ENCODE results near the gene SLC15A3.
"Not testable (repeated sequence)": the region's sequence is repeated elsewhere in the genome, so short reads cannot be mapped to it uniquely, and the experiment has no call there.

The SLC15A3 gene

GRCh38 chr11:60910711-60911380 is 41.1 kb downstream of the SLC15A3 start:
- Histone ChIP-seq H3K9me3 (ENCODE audit: control insufficient read depth in 1 of 2, low read length in 2 of 2) (no peaks in the 10 kb centered on the region), H3K4me3 (ENCODE audit: low read depth in 1 of 2, low read length in 2 of 2) (no peak overlapping the region), H3K27ac (ENCODE audit: low read depth, low read length) (no peak overlapping the region), H3K4me1 (ENCODE audit: control insufficient read depth in 1 of 2, insufficient read depth in 2 of 2, low read length in 2 of 2) (peaks cover 17 to 34% of the 10 kb centered on the region in 2 donors), H3K36me3 (ENCODE audit: control insufficient read depth in 1 of 2, insufficient read depth in 2 of 2, low read length in 2 of 2) (no peaks in the 10 kb centered on the region), H3K9ac (ENCODE audit: low read depth in 1 of 2, low read length in 2 of 2) (no peak overlapping the region), H3K27me3 (ENCODE audit: control insufficient read depth in 1 of 2, insufficient read depth in 2 of 2, low read length in 2 of 2) (no peaks in the 10 kb centered on the region)

DNA sequence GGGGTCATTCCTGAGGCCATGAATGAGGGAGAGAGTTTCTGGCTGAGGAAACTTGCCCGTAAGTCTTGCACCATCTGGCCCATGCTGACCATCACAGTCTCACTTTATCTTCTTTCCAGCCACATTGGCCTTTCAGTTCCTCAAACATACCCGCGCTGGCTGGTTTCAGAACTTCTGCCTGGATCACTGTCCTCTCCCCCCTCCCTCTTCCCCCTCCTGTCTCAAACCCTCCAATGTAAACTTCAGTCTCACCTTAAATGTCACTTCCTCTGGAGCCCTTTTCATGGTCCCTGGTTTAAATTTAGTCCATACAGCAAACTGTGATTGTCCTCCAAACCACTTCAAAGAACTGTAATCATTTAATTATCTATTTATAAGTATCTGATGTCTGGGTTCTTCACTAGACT is 41.7 kb downstream of the SLC15A3 start:
- Histone ChIP-seq H3K4me3 (ENCODE audit: low read depth in 1 of 2, low read length in 2 of 2) (no peak overlapping the region), H3K4me1 (ENCODE audit: control insufficient read depth in 1 of 2, insufficient read depth in 2 of 2, low read length in 2 of 2) (peaks cover 18 to 34% of the 10 kb centered on the region in 2 donors), H3K36me3 (ENCODE audit: control insufficient read depth in 1 of 2, insufficient read depth in 2 of 2, low read length in 2 of 2) (no peaks in the 10 kb centered on the region), H3K9ac (ENCODE audit: low read depth in 1 of 2, low read length in 2 of 2) (no peak overlapping the region), H3K27ac (ENCODE audit: low read depth, low read length) (no peak overlapping the region), H3K27me3 (ENCODE audit: control insufficient read depth in 1 of 2, insufficient read depth in 2 of 2, low read length in 2 of 2) (no peaks in the 10 kb centered on the region), H3K9me3 (ENCODE audit: control insufficient read depth in 1 of 2, low read length in 2 of 2) (no peaks in the 10 kb centered on the region)

- H3K4me3 ChIP-seq (ENCODE audit: low read depth in 1 of 2, low read length in 2 of 2); H3K9me3 ChIP-seq (ENCODE audit: control insufficient read depth in 1 of 2, low read length in 2 of 2); H3K27ac ChIP-seq (ENCODE audit: low read depth, low read length); H3K27me3 ChIP-seq (ENCODE audit: control insufficient read depth in 1 of 2, insufficient read depth in 2 of 2, low read length in 2 of 2); H3K9ac ChIP-seq (ENCODE audit: low read depth in 1 of 2, low read length in 2 of 2); H3K36me3 ChIP-seq (ENCODE audit: control insufficient read depth in 1 of 2, insufficient read depth in 2 of 2, low read length in 2 of 2): not testable (repeated sequence)
- H3K4me1 ChIP-seq (ENCODE audit: control insufficient read depth in 1 of 2, insufficient read depth in 2 of 2, low read length in 2 of 2), result peaks cover 23 to 34% of the 10 kb centered on the region in 2 donors
Measured at GRCh38 chr11:60909680-60910280, 42.2 kb downstream of the SLC15A3 start.

GRCh38 chr11:60908803-60909202 is 43.2 kb downstream of the SLC15A3 start:
- Histone ChIP-seq H3K9me3 (ENCODE audit: control insufficient read depth in 1 of 2, low read length in 2 of 2) (no peaks in the 10 kb centered on the region), H3K36me3 (ENCODE audit: control insufficient read depth in 1 of 2, insufficient read depth in 2 of 2, low read length in 2 of 2) (peaks cover under 1% of the 10 kb centered on the region in 2 donors), H3K9ac (ENCODE audit: low read depth in 1 of 2, low read length in 2 of 2) (no peak overlapping the region), H3K27ac (ENCODE audit: low read depth, low read length) (no peak overlapping the region), H3K27me3 (ENCODE audit: control insufficient read depth in 1 of 2, insufficient read depth in 2 of 2, low read length in 2 of 2) (no peaks in the 10 kb centered on the region), H3K4me3 (ENCODE audit: low read depth in 1 of 2, low read length in 2 of 2) (no peak overlapping the region), H3K4me1 (ENCODE audit: control insufficient read depth in 1 of 2, insufficient read depth in 2 of 2, low read length in 2 of 2) (peaks cover 33% of the 10 kb centered on the region in 2 donors)

DNA sequence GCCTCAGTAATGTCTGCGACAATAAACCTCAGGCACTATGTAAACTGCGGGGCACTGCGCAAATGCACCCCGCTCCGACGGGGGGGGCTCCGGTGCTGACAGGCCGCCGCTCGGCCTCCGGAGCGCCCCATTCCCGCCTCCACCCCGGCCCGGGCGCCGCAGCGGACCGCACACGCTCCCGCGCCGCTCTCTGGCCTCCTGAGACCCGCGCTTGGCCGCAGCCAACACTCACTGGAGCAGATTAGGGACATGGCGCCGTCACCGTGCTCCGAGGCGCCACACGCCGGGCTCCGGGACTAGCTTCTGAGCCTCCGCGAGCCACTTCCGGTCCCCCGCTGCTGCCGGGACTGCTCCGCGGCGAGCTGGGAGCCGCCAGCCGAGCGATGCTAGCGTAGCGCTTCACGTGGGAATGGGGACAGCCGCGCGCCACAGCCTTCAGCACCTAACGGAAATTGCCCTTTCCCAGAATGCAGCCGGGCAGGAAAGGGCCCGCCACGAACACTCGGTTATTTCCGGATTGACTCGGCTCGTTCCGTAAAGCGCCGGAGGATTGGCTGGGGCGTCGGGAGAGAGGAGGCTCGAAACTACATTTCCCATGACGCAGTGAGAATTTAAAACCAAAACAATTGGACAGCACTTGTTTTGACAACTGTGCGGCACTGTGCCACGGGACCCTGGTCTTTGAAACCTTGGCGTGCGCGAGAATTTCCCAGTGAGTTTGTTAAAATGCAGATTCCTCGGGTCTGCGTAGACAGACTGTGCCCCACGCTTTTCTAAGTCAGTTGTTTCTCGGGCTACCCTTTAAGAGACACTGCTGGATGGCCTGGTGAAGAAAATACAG is 45.6 kb downstream of the SLC15A3 start, which contains the start of gene PRPF19:
TSS of gene PRPF19 (minus strand) at position 454 of the 841 bp plus-strand sequence. CDS start at position 251, 203 bp downstream.
- peak within 1 kb of the TSS; percentile 84 for H3K27ac ChIP-seq (ENCODE audit: low read depth, low read length)
- peak within 1 kb of the TSS; percentile 69 to 84 for H3K4me3 ChIP-seq (ENCODE audit: low read depth in 1 of 2, low read length in 2 of 2)
- H3K9ac ChIP-seq (ENCODE audit: low read depth in 1 of 2, low read length in 2 of 2), result peak within 1 kb of the TSS; percentile 75 to 76
- H3K9me3 ChIP-seq (ENCODE audit: control insufficient read depth in 1 of 2, low read length in 2 of 2), result no peaks in the 10 kb centered on the region
- peaks cover 26 to 30% of the 10 kb centered on the region in 2 donors for H3K4me1 ChIP-seq (ENCODE audit: control insufficient read depth in 1 of 2, insufficient read depth in 2 of 2, low read length in 2 of 2)
- no peaks in the 10 kb centered on the region for H3K27me3 ChIP-seq (ENCODE audit: control insufficient read depth in 1 of 2, insufficient read depth in 2 of 2, low read length in 2 of 2)
- peaks cover 14 to 25% of the 10 kb centered on the region in 2 donors for H3K36me3 ChIP-seq (ENCODE audit: control insufficient read depth in 1 of 2, insufficient read depth in 2 of 2, low read length in 2 of 2)

DNA sequence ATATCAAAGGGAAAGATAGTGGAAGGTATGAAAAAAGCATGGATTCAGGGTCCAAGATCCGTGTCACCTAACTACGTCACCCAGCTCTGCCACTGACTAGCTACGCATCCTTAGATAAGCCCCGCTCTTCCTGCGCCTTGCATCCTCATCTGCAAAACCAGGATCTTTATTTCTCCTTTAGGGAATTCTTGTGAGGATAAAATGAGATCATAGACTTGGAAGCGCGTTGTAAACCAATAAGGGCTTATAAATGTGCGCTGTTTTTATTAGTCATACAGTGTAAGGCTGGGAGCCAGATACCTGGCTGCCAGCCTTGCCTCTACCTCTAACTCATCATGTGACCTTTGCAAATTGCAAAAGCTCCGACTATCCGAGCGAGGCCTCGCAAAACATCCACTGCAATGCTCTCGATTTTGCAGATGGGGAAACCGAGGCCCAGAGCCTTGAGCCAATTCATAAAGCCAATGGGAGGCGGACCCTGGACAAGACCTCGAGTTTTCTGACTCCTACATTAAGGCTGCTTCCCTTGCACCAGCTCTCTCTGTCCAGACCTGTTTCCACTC is 46.3 kb downstream of the SLC15A3 start:
- peak overlapping the region; percentile 75 to 76 for H3K9ac ChIP-seq (ENCODE audit: low read depth in 1 of 2, low read length in 2 of 2)
- no peaks in the 10 kb centered on the region for H3K27me3 ChIP-seq (ENCODE audit: control insufficient read depth in 1 of 2, insufficient read depth in 2 of 2, low read length in 2 of 2)
- H3K9me3 ChIP-seq (ENCODE audit: control insufficient read depth in 1 of 2, low read length in 2 of 2), result no peaks in the 10 kb centered on the region
- peaks cover 24% of the 10 kb centered on the region in 2 donors for H3K4me1 ChIP-seq (ENCODE audit: control insufficient read depth in 1 of 2, insufficient read depth in 2 of 2, low read length in 2 of 2)
- H3K4me3 ChIP-seq (ENCODE audit: low read depth in 1 of 2, low read length in 2 of 2), result peak overlapping the region; percentile 69 to 84
- H3K27ac ChIP-seq (ENCODE audit: low read depth, low read length), result peak overlapping the region; percentile 84
- H3K36me3 ChIP-seq (ENCODE audit: control insufficient read depth in 1 of 2, insufficient read depth in 2 of 2, low read length in 2 of 2), result peaks cover 19 to 32% of the 10 kb centered on the region in 2 donors

- peak overlapping the region; percentile 75 to 76 for H3K9ac ChIP-seq (ENCODE audit: low read depth in 1 of 2, low read length in 2 of 2)
- peaks cover 21 to 22% of the 10 kb centered on the region in 2 donors for H3K4me1 ChIP-seq (ENCODE audit: control insufficient read depth in 1 of 2, insufficient read depth in 2 of 2, low read length in 2 of 2)
- no peak overlapping the region for H3K27ac ChIP-seq (ENCODE audit: low read depth, low read length)
- H3K36me3 ChIP-seq (ENCODE audit: control insufficient read depth in 1 of 2, insufficient read depth in 2 of 2, low read length in 2 of 2), result peaks cover 23 to 38% of the 10 kb centered on the region in 2 donors
- peak overlapping the region; percentile 69 to 84 for H3K4me3 ChIP-seq (ENCODE audit: low read depth in 1 of 2, low read length in 2 of 2)
- no peaks in the 10 kb centered on the region for H3K27me3 ChIP-seq (ENCODE audit: control insufficient read depth in 1 of 2, insufficient read depth in 2 of 2, low read length in 2 of 2)
- H3K9me3 ChIP-seq (ENCODE audit: control insufficient read depth in 1 of 2, low read length in 2 of 2), result no peaks in the 10 kb centered on the region
Measured at GRCh38 chr11:60905047-60905446, 46.9 kb downstream of the SLC15A3 start.

DNA sequence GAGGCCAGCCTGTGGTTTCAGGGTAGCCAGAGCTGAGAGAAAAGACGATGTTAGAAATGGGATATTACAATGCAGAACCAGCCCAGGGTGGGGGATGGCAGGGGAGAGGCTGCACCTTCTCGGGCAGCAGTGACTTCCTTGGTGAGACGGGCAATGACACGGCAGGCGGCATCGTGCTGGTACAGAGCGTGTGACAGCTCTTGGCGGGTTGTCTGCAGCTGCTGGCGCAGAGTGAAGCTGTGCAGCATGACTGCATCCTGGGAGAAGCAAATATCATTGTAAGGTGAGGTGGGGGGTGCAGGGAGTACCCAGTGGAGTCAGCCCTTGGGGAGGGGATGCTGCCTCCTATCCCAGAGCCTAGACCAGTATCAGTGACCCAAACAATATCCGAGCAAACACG is 49.4 kb downstream of the SLC15A3 start:
- peaks cover 21 to 22% of the 10 kb centered on the region in 2 donors for H3K4me1 ChIP-seq (ENCODE audit: control insufficient read depth in 1 of 2, insufficient read depth in 2 of 2, low read length in 2 of 2)
- no peak overlapping the region for H3K4me3 ChIP-seq (ENCODE audit: low read depth in 1 of 2, low read length in 2 of 2)
- peaks cover 36 to 57% of the 10 kb centered on the region in 2 donors for H3K36me3 ChIP-seq (ENCODE audit: control insufficient read depth in 1 of 2, insufficient read depth in 2 of 2, low read length in 2 of 2)
- no peaks in the 10 kb centered on the region for H3K9me3 ChIP-seq (ENCODE audit: control insufficient read depth in 1 of 2, low read length in 2 of 2)
- H3K27me3 ChIP-seq (ENCODE audit: control insufficient read depth in 1 of 2, insufficient read depth in 2 of 2, low read length in 2 of 2), result no peaks in the 10 kb centered on the region
- H3K27ac ChIP-seq (ENCODE audit: low read depth, low read length), result no peak overlapping the region
- H3K9ac ChIP-seq (ENCODE audit: low read depth in 1 of 2, low read length in 2 of 2), result no peak overlapping the region

GRCh38 chr11:60900673-60901404 is 51.1 kb downstream of the SLC15A3 start:
- Histone ChIP-seq H3K27me3 (ENCODE audit: control insufficient read depth in 1 of 2, insufficient read depth in 2 of 2, low read length in 2 of 2) (no peaks in the 10 kb centered on the region), H3K36me3 (ENCODE audit: control insufficient read depth in 1 of 2, insufficient read depth in 2 of 2, low read length in 2 of 2) (peaks cover 44 to 73% of the 10 kb centered on the region in 2 donors), H3K4me1 (ENCODE audit: control insufficient read depth in 1 of 2, insufficient read depth in 2 of 2, low read length in 2 of 2) (peaks cover 17 to 21% of the 10 kb centered on the region in 2 donors), H3K27ac (ENCODE audit: low read depth, low read length) (no peak overlapping the region), H3K4me3 (ENCODE audit: low read depth in 1 of 2, low read length in 2 of 2) (no peak overlapping the region), H3K9me3 (ENCODE audit: control insufficient read depth in 1 of 2, low read length in 2 of 2) (no peaks in the 10 kb centered on the region), H3K9ac (ENCODE audit: low read depth in 1 of 2, low read length in 2 of 2) (no peak overlapping the region)
